ENCODE data around the gene AGMAT.

AGMAT gene

DNA sequence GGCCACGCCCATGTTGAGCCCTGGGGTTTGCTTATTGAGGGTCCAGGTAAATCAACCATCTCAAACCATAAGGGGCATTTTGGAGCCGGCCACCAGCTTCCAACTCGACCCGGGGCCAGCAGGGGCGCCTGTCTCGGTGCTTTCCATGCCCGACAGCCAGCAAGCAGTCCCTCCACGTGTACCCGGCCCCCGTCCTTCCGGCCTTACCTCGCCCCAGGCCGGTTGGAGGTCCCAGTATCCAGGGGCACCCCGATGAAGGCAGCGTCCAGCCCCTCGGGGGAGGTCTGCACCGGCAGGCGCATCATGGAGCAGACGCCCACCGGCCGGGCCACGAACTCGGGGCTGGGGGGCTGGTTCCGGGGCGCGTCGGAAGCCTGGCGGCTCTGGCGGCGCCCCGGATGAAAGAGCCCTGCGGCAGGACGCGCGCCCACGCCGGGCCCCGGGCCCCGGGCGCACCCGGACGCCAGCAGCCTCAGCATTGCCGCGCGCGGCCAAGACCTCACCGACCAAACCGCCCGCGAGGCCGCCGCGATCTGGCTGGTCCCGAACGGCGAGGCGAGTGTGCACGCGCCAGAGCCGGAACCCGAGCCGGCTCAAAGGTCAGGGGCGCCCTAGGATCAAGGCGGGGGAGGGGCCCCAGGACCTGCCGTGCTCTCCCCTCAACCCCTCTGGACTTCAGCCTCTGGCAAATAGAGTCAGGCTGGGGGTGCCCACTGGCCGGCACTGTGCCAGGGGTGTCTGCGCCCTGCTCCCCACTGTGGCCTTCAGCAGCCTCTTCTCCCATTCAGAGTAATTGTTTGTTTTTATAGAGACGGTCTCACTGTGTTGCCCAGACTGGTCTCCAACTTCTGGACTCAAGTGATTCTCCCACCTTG, at the start of gene AGMAT:
AGMAT (minus strand) TSS at position 563 of the 875 bp plus-strand sequence; CDS start at position 479, 84 bp downstream.
- FAIRE-seq: no peak

- no peak for FAIRE-seq
These were observed 49.0 kb upstream of the AGMAT start for GRCh38 chr1:15633756-15634420.

- no peak for FAIRE-seq
These were observed 43.2 kb upstream of the AGMAT start for GRCh38 chr1:15628003-15628402.

DNA sequence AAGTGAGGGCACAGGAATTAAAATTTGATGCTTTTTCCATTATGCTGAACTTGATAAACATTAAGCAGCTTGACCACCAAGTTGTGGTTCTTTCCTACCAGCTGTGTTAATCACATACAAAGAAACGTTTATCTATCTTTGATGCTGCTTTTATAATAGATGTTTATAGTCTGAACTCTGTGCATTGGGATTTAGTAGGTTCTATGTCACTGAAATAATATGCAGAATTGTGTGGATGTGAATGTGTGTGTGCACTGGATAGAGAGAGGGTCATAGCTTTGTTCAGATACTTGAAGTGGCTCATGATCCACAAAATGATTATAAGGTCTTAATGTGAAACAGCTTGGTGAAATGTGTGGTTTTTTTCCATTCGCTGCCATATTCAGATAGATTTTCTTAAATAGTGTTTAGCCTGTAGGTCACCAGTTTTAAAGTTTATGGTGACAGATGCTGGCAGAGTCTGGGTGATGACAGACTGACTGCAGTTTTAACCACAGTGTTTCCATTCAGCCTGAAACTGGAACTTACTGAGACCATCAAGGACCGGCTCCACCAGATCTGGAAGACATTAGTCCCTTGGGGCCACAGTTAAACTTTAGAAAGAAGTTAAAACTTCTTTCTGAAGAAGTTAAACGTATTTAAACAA, 42.6 kb upstream of the AGMAT start:
- FAIRE-seq: no peak

DNA sequence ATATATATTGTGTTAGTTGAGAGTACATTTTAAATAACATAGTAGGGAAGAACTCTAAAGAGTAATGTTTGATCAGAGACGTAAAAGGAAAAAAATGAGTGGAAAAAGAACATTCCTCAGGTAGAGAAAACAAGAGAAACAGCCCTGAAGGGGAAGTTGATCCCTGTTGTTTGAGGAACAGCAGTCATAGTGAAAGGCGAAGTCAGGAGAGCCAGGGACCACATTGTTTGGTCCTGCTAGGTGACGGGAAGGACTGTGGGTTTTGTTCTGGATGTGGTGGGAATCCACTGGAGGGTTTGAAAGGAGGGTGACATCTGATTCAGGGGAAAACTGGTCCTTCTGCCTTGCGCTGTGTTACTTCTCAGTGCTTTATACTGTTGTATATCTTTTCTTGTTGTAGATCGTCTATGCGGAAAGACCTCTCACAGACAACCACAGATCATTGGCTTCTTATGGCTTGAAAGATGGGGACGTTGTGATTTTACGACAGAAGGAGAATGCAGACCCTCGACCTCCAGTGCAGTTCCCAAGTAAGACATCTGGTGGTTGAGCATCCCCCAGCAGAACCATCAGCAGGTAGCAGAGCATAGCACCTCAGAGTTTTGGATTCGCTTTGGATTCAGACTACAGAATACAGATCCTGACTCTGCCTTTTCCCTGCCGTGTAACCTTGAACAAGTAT, 41.6 kb upstream of the AGMAT start:
- FAIRE-seq: no peak

GRCh38 chr1:15625056-15625917, 40.4 kb upstream of the AGMAT start:
- no peak for FAIRE-seq

GRCh38 chr1:15624133-15624714, 39.4 kb upstream of the AGMAT start:
- no peak for FAIRE-seq

DNA sequence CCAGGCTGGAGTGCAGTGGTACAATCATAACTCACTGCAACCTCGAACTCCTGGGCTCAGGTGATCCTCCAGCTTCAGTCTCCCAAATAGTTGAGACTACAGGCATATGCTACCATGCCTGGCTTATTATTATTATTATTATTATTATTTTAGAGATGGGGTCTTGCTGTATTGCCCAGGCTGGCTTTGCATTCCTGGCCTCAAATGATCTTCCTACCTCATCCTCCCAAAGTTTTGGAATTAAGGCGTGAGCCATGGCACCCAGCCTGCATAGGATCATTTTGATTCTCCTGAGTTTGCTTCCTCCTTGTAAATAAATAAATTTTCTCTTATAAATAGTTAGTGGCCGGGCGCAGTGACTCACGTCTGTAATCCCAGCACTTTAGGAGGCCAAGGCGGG, 38.6 kb upstream of the AGMAT start:
- FAIRE-seq: no peak

DNA sequence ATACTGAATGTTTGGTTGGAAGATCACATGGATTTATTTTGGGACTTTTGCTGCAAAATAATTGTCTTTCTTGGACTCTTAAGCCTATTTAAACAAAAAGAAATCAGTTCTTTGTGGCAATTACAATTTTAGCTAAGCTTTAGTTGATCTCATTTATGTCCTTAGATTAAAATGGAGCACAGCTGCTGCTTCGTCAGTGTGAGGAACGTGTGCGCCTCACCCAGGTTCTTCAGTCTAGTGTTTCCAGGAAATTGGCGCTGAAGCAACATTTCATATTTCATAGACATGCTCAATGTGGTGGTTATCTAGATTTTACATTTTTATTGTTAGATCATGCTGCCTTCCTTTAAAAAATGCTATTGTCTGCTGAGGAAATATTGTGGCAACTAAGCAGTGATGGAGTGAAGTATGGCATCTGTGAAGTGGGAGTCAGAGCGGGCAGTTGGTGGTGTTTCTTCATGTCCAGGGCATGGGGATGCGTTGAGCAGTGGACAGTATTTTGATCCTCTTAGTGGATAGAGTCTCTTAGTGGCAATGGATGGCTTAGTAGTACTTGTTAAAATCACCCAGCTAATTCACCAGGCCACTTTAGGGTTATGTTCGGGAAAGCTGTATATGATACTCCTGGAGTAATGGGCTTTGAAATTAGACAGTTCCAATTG, 38.0 kb upstream of the AGMAT start:
- no peak for FAIRE-seq

GRCh38 chr1:15621975-15622374, 37.1 kb upstream of the AGMAT start:
- FAIRE-seq: no peak

- FAIRE-seq: no peak
These were observed 36.2 kb upstream of the AGMAT start for GRCh38 chr1:15620902-15621682.

- FAIRE-seq: no peak
These were observed 35.3 kb upstream of the AGMAT start for GRCh38 chr1:15620155-15620545.

GRCh38 chr1:15618655-15619525, 34.0 kb upstream of the AGMAT start:
- FAIRE-seq: no peak

GRCh38 chr1:15618077-15618654, 33.3 kb upstream of the AGMAT start:
- no peak for FAIRE-seq

- no peak for FAIRE-seq
These were observed 32.6 kb upstream of the AGMAT start, which contains the start of gene DDI2 for GRCh38 chr1:15617173-15618076. TSS of gene DDI2 (plus strand) at chr1:15617458. CDS start at chr1:15617671, 213 bp downstream.

GRCh38 chr1:15616373-15617172, 31.7 kb upstream of the AGMAT start:
- FAIRE-seq: no peak

DNA sequence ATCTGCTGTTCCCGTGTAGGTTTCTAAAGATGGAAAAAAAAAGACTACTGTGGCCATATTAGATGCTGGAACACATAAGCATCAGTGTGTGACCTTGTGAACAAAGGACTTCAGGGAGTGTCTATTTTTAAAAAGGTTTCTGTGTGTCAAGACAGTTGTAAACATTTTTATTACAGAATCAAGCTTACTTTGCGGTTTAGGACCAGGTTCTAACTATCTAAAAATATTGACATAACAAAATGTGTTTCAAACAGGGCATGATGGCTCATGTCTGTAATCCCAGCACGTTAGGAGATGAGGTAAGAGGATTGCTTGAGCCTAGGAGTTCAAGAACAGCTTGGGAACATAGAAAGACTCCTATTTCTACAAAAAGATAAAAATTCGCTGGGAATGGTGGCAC, 25.3 kb upstream of the AGMAT start:
- peak; percentile 88 for FAIRE-seq
